Adipose tissue (tissue), 3 donors: Measurements from ENCODE around the gene LSMEM2. TPM values are rescaled to one million over a fixed set of nuclear protein-coding genes. Genes with fewer than 3 reads are reported as not detected.

Source experiments
- H3K27ac ChIP-seq: one replicate; pipeline ENCODE4 v1.5.1; 2013; ENCODE audit warnings: low read depth, low read length
- WGBS, 3 donors: extraction: QIAGEN DNeasy Blood & Tissue Kit; methylation state at CpG; one replicate each; pipeline ENCODE4 v1.1.7; 2013; 5-methylcytosine and 5-hydroxymethylcytosine counted together
- polyA plus RNA-seq, 3 donors: library from polyadenylated mRNA; stranded (reverse); fragments of 200-250 nt; gene quantifications; one replicate each; pipeline ENCODE4 v1.2.3, GENCODE V29; 2013
- donor health status: healthy with polysubstance abuse.
- donor health status: Bipolar disorder and iron deficiency.
- donor health status: healthy.

The LSMEM2 gene
- polyA plus RNA-seq, 3 donors: 0.15 TPM; not detected in 1

DNA sequence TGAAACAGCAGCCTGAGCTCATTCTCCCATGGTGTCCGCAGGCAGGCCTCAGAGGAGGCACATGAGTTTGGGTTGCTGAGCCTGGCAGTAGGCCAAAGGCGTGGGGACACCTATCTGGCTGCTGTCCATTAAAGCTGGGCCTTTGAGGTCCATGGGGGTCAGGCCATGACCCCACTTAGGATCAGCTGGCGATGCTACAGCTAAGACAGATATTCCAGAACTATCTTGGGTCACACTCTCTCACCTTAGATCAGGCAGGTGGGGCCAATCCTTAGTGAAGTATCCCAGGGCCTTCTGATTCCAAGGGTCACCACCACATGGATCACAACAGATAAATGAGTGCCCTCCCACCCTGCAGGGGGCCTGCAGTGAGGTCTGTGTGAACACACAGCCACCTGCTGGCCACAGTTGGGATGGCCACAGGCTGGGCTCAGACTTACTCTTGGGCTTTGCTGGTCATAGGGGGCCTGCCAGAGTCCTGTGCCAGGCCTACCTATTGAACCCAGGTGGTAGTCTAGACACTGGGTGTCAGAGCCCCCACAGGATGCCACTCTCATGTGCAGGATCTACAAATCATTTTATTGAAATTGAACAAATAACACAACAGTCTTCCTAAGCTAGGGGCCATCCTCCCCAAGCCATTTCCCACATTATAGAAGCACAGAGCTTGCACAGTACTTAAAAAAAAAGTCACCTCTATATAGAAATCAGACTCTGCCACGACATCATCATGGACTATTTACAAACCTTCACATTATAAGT is 45.6 kb downstream of the LSMEM2 start:
- no peak overlapping the region for H3K27ac ChIP-seq
- 44 to 53% (median 51%) methylated on average over 4 of the region's 4 CpGs for WGBS, 3 donors

- H3K27ac ChIP-seq: no peak overlapping the region
- 86 to 91% (median 88%) methylated on average over 2 of the region's 2 CpGs for WGBS, 3 donors
Observed at GRCh38 chr3:50325113-50325480, 46.2 kb downstream of the LSMEM2 start.

DNA sequence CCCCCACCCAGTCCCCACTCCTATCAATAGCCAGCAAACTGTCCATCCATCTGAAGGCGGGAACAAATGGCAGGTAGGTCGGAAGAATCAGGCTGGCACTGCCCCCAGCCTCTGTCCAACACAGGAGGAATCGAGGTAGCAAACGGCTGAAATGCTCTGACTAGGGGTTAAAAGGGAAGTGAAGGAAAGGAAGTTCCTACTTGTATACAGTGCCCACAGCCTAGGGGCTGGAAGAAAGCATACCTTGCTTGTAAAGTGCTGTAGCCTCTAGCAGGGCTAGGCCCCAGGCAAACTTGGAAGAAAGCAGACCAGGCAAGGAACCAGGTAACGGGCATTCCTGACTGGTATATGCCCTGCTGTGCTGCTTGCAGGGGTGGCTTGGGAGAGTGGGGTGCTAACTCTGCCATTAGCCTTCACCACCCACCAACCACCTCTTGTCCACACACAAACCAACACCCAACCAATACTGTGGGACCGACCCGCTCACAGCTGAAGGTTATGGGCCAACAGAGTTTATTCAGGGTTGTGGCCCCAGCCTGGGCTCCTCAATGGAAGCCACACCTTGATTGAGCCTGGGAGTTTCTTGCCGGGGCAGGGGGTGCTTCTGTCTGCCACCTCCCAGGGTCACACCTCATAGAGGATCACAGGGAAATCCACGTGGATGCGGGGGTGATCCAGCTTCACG is 46.8 kb downstream of the LSMEM2 start:
- H3K27ac ChIP-seq: no peak overlapping the region
- 83 to 89% (median 84%) methylated on average over 11 of the region's 11 CpGs for WGBS, 3 donors

- WGBS, 3 donors: 89 to 91% (median 90%) methylated on average over 8 of the region's 8 CpGs
- no peak overlapping the region for H3K27ac ChIP-seq
Observed at GRCh38 chr3:50326182-50326541, 47.3 kb downstream of the LSMEM2 start.

- no peak overlapping the region for H3K27ac ChIP-seq
Observed at GRCh38 chr3:50327129-50327528, 48.2 kb downstream of the LSMEM2 start.

GRCh38 chr3:50327943-50328691 is 49.2 kb downstream of the LSMEM2 start, which contains the start of gene TUSC2:
Gene TUSC2 (minus strand): TSS chr3:50328223. CDS start chr3:50328099, 124 bp downstream.
- 1 to 3% (median 3%) methylated on average over 52 to 55 of the region's 55 CpGs for WGBS, 3 donors
- H3K27ac ChIP-seq: peak within 1 kb of the TSS; percentile 10

More at GRCh38 chr3:50327129-50327528, 48.2 kb downstream of the LSMEM2 start:
- 58 to 72% (median 69%) methylated on average over 4 of the region's 4 CpGs for WGBS, 3 donors

- no peak overlapping the region for H3K27ac ChIP-seq
- whole genome bisulfite sequencing, 3 donors: 91 to 94% (median 92%) methylated on average over 10 of the region's 10 CpGs
Observed at GRCh38 chr3:50330330-50330729, 51.4 kb downstream of the LSMEM2 start.

- WGBS, 3 donors: 93 to 97% (median 94%) methylated on average over 19 of the region's 19 CpGs
- no peak overlapping the region for H3K27ac ChIP-seq
Observed at GRCh38 chr3:50331364-50331907, 52.5 kb downstream of the LSMEM2 start.

GRCh38 chr3:50333744-50334328 is 54.9 kb downstream of the LSMEM2 start:
- WGBS, 3 donors: 39 to 63% (median 49%) methylated on average over 12 of the region's 12 CpGs
- H3K27ac ChIP-seq: no peak overlapping the region

DNA sequence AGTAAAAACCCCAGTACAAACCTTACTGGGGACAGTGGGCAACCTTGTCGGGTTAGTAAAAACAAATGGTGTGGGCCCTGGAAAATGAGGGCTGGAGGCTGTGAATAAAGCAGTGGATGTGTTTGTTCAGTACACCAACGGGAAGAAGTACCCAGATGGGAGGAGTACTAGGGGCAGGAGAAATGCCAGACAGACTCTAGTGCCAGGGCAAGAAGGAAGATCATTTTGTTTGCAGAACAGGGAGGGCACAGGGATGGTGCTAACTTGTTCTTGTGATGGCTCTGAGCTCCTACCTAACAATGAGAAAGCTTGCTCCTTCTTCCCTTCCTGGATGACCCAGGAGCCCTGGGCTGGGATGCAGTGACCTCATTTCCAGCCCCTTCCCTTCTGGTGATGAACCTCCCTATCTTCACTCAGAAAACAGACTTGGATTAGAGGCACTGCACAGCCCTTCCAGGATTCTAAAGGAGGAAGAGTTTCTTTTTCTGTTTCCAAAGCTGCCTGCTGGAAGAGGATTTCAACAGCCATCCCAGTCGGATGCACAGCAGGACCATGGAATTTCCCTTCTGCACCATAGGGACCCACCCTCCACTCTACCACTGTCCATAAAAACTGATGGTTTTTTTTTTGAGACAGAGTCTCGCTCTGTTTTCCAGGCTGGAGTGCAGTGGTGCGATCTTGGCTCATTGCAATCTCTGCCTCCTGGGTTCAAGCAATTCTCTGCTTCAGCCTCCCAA is 55.6 kb downstream of the LSMEM2 start:
- WGBS, 3 donors: 53 to 65% (median 55%) methylated on average over 5 of the region's 5 CpGs
- H3K27ac ChIP-seq: no peak overlapping the region

DNA sequence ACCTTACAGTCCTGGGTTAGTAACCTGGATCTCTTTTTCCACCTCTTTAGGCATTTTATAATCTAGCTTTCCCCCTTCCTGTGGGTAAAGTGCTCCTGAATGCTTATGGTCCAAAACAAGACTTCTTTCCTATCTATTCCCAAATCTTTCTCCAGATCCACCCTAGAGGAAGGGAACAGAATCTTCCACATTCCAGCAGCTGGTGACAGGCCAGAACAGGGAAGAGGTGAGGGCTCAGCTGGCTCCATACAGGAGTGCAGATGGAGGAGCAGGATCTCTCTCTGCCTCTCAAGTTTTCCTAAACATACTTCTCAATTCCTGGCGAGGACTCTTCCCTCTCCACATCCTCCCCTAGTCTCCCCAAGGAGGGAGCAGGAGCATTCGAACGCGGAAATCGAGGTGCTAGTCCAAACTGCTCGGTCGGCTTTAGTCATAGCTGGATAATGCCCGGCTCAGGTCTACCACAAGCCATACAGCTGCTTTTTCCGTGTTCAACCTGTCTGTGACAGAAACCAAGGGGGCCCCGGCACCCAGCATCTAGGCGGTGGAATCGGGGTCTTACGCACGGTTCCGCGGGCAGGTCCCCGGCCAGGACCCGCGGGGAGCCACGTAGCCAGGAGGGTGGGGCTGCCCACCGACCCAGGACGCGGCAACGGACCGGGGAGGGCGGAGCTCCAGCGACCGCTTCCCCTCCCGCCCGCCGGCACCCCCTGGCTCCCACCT is 57.7 kb downstream of the LSMEM2 start:
- WGBS, 3 donors: 1 to 2% (median 2%) methylated on average over 26 to 31 of the region's 31 CpGs
- H3K27ac ChIP-seq: peak overlapping the region; percentile 73

GRCh38 chr3:50337175-50337861 is 58.4 kb downstream of the LSMEM2 start:
- WGBS, 3 donors: 0% methylated on average over 70 to 79 of the region's 79 CpGs
- H3K27ac ChIP-seq: peak overlapping the region; percentile 98

Other genes with a start within 250 kb of the LSMEM2 start
- 10 to 100 TPM; 54.6 to 76.0 (median 60.2) TPM for gene RBM5, start 190.2 kb upstream of the LSMEM2 start, polyA plus RNA-seq
- 10 to 100 TPM in 2 of 3 donors, 1 to 10 TPM in 1; 5.5 to 35.5 (median 23.8) TPM for gene SEMA3F, start 123.8 kb upstream of the LSMEM2 start, polyA plus RNA-seq
- gene GNAT1, start 87.5 kb upstream of the LSMEM2 start, polyA plus RNA-seq: under 1 TPM in 1 of 3 donors, not detected in 2; 0.13 TPM
- gene SLC38A3, start 73.8 kb upstream of the LSMEM2 start, polyA plus RNA-seq: 10 to 100 TPM in 1 of 3 donors, under 1 TPM in 1, not detected in 1; 0.34 to 22.0 TPM
- 100 to 1,000 TPM in 2 of 3 donors, 10 to 100 TPM in 1; 53.4 to 242 (median 211) TPM for gene GNAI2, start 42.9 kb upstream of the LSMEM2 start, polyA plus RNA-seq
- gene SEMA3B, start 9.9 kb upstream of the LSMEM2 start, polyA plus RNA-seq: 10 to 100 TPM; 17.9 to 29.2 (median 21.1) TPM
- gene IFRD2, start 13.3 kb downstream of the LSMEM2 start, polyA plus RNA-seq: 100 to 1,000 TPM in 1 of 3 donors, 10 to 100 TPM in 2; 54.3 to 114 (median 77.3) TPM
- gene HYAL3, start 20.3 kb downstream of the LSMEM2 start, polyA plus RNA-seq: 1 to 10 TPM; 1.7 to 4.0 (median 2.5) TPM
- 10 to 100 TPM in 1 of 3 donors, 1 to 10 TPM in 2; 7.0 to 14.4 (median 7.6) TPM for gene NAA80, start 20.3 kb downstream of the LSMEM2 start, polyA plus RNA-seq
- 10 to 100 TPM in 2 of 3 donors, 1 to 10 TPM in 1; 6.3 to 19.0 (median 14.9) TPM for gene HYAL1, start 24.5 kb downstream of the LSMEM2 start, polyA plus RNA-seq
- 100 to 1,000 TPM in 1 of 3 donors, 10 to 100 TPM in 2; 29.0 to 140 (median 80.3) TPM for gene HYAL2, start 43.7 kb downstream of the LSMEM2 start, polyA plus RNA-seq
- gene TUSC2, start 49.1 kb downstream of the LSMEM2 start, polyA plus RNA-seq: 10 to 100 TPM; 26.3 to 56.5 (median 31.2) TPM
- 10 to 100 TPM; 39.4 to 44.6 (median 43.7) TPM for gene RASSF1, start 61.7 kb downstream of the LSMEM2 start, polyA plus RNA-seq
- gene ZMYND10, start 66.6 kb downstream of the LSMEM2 start, polyA plus RNA-seq: 1 to 10 TPM in 1 of 3 donors, under 1 TPM in 1, not detected in 1; 0.28 to 1.1 TPM
- 10 to 100 TPM; 13.1 to 23.9 (median 14.5) TPM for gene NPRL2, start 71.7 kb downstream of the LSMEM2 start, polyA plus RNA-seq
- 10 to 100 TPM; 13.2 to 25.3 (median 19.7) TPM for gene CYB561D2, start 71.8 kb downstream of the LSMEM2 start, polyA plus RNA-seq
- 10 to 100 TPM; 13.5 to 39.1 (median 23.4) TPM for gene TMEM115, start 80.4 kb downstream of the LSMEM2 start, polyA plus RNA-seq
- 1 to 10 TPM in 1 of 3 donors, under 1 TPM in 2; 0.56 to 1.7 (median 0.68) TPM for gene CACNA2D2, start 224.5 kb downstream of the LSMEM2 start, polyA plus RNA-seq